ENCODE data around the gene MYBBP1A. TPM values are rescaled to one million over a fixed set of nuclear protein-coding genes. Genes with fewer than 3 reads are reported as not detected.

Gene MYBBP1A
- total and polyA plus RNA-seq, 10 donors = 24.7 to 71.2 (median 51.5) TPM

DNA sequence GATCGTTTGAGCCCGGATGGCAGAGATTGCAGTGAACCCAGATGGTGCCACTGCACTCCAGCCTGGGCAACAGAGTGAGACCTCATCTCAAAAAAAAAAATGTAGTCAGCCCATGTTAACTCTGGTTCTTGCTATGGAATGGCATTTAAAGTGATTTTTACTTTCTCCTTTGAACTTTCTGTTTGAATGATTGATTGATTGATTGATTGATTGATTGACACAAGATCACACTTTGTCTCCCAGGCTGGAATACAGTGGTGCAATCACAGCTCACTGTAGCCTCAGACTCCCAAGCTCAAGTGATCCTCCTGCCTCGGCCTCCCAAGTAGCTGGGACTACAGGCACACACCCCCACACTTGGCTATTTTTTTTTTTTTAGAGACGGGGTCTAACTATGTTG is 46.1 kb upstream of the MYBBP1A start:
- DNase-seq = no peak
- Histone ChIP-seq H3K27me3 (replicated peaks in 1 of 7) (peaks cover 0 to 34% (median 3%) of the 10 kb centered on the region in 7 donors), H3K9me3 (no peaks in the 10 kb centered on the region), H3K4me3 (no peak overlapping the region), H3K27ac (no peak overlapping the region), H3K36me3 (no peaks in the 10 kb centered on the region), H3K4me1 (peaks cover 0 to 20% (median 8%) of the 10 kb centered on the region in 6 donors)
- 85 to 92% (median 91%) methylated on average over 4 of the region's 4 CpGs for whole genome bisulfite sequencing, 5 donors
- intact Hi-C loops (cut with DNase I; ENCODE audit: low total_unique reads) = no loop called here
- TF ChIP-seq POLR2AphosphoS5 (IDR thresholded peaks at IDR 0.05) = no peak
- TF ChIP-seq POLR2A (IDR thresholded peaks at IDR 0.05) = no peak
- TF ChIP-seq CTCF (IDR thresholded peaks at IDR 0.05 in 8 of 11, conservative IDR thresholded peaks at IDR 0.05 in 3 of 11) = no peak

DNA sequence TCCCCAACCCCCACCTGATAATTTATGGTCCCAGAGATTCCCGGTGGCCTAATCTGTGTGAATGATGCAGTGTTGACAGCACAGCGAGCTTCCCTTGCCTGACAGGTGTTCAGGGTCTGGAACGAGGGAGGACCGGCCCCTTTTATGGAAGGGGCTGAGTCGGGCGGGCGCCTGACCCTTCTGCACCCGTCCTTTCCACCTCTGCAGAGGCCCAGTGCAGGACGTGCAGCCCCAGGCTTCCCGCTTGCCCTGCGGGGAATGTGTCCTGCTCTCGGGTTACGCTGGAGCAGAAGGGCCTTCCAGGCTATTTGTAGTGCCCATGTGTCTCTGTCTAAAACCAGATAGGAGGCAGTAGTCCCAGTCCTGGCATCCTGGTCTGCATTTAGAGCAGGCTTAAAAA is 45.4 kb upstream of the MYBBP1A start:
- no peak overlapping the region for H3K27ac ChIP-seq
- H3K4me1 ChIP-seq = peaks cover 0 to 13% (median 5%) of the 10 kb centered on the region in 6 donors
- intact Hi-C loops (cut with DNase I; ENCODE audit: low total_unique reads) = no loop called here
- no peaks in the 10 kb centered on the region for H3K36me3 ChIP-seq
- no peaks in the 10 kb centered on the region for H3K9me3 ChIP-seq
- 67 to 84% (median 77%) methylated on average over 10 to 13 of the region's 13 CpGs for WGBS, 5 donors
- H3K4me3 ChIP-seq = no peak overlapping the region
- peaks cover 0 to 37% (median 3%) of the 10 kb centered on the region in 7 donors for H3K27me3 ChIP-seq (replicated peaks in 1 of 7)
- no peak for DNase-seq
- no peak for TF ChIP-seq CTCF (IDR thresholded peaks at IDR 0.05 in 8 of 11, conservative IDR thresholded peaks at IDR 0.05 in 3 of 11)
- TF ChIP-seq POLR2AphosphoS5 (IDR thresholded peaks at IDR 0.05) = no peak
- TF ChIP-seq POLR2A (IDR thresholded peaks at IDR 0.05) = no peak

- intact Hi-C loops (cut with DNase I; ENCODE audit: low total_unique reads) = no loop called here
- no peak for DNase-seq
- H3K4me1 ChIP-seq = peaks cover 0 to 14% (median 6%) of the 10 kb centered on the region in 6 donors
- no peaks in the 10 kb centered on the region for H3K9me3 ChIP-seq
- H3K36me3 ChIP-seq = no peaks in the 10 kb centered on the region
- TF ChIP-seq POLR2A (IDR thresholded peaks at IDR 0.05) (no peak), POLR2AphosphoS5 (IDR thresholded peaks at IDR 0.05) (peak in 2 of 3 donors; percentile 36 to 65)
- H3K27me3 ChIP-seq (replicated peaks in 1 of 7) = peaks cover 0 to 45% (median 3%) of the 10 kb centered on the region in 7 donors
- 61 to 72% (median 69%) methylated on average over 2 to 25 of the region's 25 CpGs for WGBS, 5 donors
- H3K27ac ChIP-seq = peak overlapping the region in 5 of 8 donors; percentile 21 to 60 (median 33)
- no peak overlapping the region for H3K4me3 ChIP-seq
Measured at GRCh38 chr17:4599505-4600281, 44.5 kb upstream of the MYBBP1A start.

DNA sequence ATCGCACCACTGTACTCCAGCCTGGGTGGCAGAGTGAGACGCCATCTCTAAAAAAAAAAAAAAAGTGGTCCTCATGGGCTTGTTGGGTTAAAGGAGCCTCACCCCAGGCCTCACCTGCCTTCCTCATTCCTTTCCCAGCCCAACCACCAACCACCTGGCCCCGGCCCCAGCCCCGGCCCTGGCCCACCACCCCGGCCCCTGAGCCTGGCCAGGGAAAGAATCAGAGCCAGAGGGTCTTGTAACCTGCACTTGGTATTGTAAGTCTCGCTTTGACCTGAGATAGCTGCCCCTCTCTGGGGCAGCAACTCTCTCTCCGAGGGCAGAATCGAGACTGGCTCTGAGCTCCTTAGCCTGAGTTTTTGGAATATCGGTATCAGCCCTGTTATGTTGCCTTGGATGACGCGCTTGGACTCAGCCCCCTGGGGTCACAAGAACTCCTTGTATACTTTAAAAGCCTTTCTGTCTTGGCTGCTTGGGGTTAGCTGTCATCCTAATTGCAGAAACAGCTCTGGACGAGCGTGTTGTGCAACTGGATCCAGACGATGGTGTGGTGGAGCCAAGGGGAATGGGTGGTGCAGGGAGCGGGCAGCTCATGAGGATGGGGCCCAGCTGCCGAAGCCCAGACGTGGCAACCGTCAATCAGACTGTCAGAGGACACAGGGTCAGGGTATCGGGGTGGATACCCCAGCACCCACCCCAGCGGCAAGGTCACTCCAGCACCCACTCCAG is 43.8 kb upstream of the MYBBP1A start:
- intact Hi-C loops (cut with DNase I; ENCODE audit: low total_unique reads) = no loop called here
- WGBS, 5 donors = 68 to 85% (median 79%) methylated on average over 17 to 20 of the region's 20 CpGs
- H3K27me3 ChIP-seq (replicated peaks in 1 of 7) = peaks cover 0 to 49% (median 3%) of the 10 kb centered on the region in 7 donors
- H3K4me1 ChIP-seq = peaks cover 0 to 15% (median 6%) of the 10 kb centered on the region in 6 donors
- H3K9me3 ChIP-seq = no peaks in the 10 kb centered on the region
- no peak overlapping the region for H3K4me3 ChIP-seq
- no peak for DNase-seq
- peak overlapping the region in 5 of 8 donors; percentile 21 to 60 (median 46) for H3K27ac ChIP-seq
- no peaks in the 10 kb centered on the region for H3K36me3 ChIP-seq
- TF ChIP-seq CTCF (IDR thresholded peaks at IDR 0.05 in 8 of 11, conservative IDR thresholded peaks at IDR 0.05 in 3 of 11) (no peak), POLR2A (IDR thresholded peaks at IDR 0.05) (no peak), POLR2AphosphoS5 (IDR thresholded peaks at IDR 0.05) (peak in 2 of 3 donors; percentile 49 to 59)
